HG03039 (cell line): ENCODE results near the gene SLC24A4.
"Not testable (repeated sequence)": the region's sequence is repeated elsewhere in the genome, so short reads cannot be mapped to it uniquely, and the experiment has no call there.

Experiments used
- ATAC-seq: cut with Tn5 transposase; IDR thresholded peaks from one replicate; pipeline ENCODE4 v1.9.1; 2021; ENCODE audit warnings: mild to moderate bottlenecking, moderate library complexity; ENCODE audit not compliant: unreplicated experiment

Gene SLC24A4

DNA sequence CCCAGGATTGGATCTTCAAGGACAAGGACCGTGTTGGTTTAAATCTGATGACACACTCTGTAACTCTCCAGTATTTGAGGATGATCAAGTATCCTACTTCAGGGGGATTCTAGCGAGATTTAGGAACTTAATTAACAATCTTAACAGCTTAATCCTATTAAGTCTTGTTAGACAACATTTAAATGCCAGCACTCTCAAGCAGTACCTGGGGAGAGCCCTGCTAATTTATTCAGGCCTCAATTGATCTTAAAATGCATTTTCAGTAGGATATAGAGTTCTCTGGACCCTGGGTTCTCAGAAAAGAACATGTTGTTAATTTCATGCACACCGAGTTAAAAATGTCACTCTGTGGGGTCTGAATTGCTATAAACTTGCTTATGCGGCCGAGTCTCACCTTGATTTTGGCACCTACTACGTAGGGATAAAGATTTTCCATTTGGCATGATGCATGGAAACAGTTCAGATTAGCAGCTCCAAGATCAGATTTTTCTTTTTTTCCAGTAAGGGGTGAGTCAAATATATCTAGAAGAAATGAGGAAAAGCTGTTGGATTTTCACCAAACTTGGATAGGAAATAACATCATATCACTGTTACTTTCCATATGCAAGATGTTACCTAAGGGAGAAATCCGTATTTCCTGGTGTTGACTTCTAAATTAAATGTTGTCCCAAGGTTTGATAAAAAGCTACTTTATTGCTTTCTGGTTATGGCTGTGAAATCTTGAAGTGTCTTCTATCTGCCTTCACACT is 76.1 kb downstream of the SLC24A4 start:
- no peak for ATAC-seq

DNA sequence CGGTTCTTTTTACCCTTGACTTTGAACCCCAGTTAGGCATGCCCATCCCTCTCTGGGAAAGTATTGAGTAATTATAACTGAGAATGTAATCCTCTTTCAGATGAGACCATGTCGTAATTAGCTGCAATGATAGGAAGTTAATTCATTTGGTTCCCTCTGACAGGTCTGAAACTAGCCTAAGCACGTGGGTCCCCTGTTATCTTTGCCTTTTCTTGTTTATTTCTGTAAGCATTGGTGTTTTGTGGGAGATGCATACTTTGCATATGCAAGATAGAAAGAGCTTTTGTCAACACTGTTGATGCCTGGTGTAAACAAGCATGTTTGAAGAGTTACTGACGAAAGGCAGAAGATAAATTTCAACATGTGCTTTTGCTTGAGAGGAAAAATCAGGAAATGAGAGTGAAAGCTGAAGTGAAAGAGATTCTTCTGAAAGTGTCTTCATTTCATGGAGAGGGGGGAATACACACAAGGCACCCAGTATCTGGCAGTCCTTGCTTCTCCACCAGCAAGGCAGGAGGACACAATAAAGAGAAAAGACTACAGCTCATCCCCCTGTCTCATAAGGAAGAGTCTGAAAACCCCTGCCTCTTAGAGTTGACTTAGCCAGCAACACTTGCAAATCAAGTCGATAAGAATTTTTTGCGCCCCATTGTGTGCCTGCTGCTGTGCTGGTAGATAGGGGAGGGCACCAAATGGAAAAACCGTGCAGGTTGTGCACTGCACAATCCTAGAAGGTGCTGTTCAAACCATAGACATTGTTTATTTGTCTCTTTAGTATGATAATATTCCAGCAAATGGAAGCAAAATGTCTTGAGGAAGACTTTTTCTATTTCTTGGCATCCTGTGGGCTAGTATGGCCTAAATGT is 77.8 kb downstream of the SLC24A4 start:
- ATAC-seq = peak; percentile 67

DNA sequence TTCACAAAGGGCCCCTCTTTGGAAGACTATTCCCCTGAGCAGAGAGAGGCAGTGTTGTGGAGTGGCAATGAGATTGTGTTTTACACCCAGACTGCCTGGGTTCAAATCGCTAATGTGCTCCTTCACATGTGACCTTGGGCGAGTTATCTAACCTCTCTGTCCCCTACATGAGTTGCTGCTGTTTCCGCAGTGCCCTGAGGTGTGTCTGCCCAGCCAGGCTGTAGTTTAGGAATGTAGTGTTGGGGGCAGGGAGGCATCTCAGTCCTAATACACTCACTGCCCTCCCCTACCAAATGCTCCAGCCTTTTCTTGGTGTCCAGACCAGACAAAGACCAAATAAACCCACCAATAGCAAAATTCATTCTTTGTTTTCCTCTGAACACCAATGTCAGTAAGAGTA is 78.6 kb downstream of the SLC24A4 start:
- no peak for ATAC-seq

DNA sequence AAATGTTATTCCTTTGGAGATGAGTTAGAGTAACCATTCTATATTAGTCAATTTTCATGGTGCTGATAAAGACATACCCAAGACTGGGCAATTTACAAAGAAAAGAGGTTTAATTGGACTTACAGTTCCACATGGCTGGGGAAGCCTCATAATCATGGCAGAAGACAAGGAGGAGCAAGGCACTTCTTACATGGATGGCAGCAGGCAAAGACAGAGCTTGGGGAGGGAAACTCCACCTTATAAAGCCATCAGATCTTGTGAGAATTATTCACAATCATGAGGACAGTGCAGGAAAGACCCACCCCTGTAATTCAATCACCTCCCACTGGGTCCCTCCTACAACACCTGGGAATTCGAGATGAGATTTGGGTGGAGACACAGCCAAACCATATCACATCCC is 79.5 kb downstream of the SLC24A4 start:
- ATAC-seq = not testable (repeated sequence)

DNA sequence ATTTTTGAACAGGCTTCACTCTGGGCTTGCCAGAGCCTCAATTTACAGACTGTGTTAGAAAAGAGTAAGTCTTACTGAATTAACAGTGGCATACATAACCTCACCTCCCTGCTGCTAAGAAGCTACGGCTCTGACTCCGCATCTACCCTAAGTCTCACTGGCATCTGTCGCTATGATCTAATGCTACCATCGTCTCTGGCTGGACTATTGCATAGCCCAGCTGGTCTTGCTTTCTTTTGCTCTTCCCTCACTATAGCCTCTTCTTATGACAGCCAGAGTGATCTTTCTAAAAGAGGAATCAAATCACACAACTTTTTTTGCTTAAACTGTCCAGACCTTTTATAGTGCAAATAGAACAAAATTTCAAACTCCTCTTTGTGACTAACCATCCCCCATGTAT is 81.1 kb downstream of the SLC24A4 start:
- no peak for ATAC-seq

DNA sequence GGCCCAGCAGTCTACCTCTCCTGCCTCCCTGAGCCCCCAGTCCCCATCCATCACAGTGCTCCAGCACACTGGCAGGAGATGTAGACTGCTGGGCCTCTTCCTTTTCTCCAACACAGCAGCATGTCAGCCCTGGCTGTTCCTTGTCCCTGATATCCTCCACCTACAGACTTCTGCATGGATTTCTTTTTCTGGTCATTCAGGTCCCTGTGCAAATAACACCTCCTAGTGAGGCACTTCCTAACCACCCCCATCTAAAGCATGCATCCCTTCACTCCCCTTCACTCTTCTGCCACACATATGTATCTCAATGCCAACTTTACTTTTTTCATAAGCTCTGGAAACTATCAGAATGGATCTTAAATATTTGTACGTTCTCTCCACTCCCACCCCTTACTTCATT is 81.5 kb downstream of the SLC24A4 start:
- no peak for ATAC-seq

DNA sequence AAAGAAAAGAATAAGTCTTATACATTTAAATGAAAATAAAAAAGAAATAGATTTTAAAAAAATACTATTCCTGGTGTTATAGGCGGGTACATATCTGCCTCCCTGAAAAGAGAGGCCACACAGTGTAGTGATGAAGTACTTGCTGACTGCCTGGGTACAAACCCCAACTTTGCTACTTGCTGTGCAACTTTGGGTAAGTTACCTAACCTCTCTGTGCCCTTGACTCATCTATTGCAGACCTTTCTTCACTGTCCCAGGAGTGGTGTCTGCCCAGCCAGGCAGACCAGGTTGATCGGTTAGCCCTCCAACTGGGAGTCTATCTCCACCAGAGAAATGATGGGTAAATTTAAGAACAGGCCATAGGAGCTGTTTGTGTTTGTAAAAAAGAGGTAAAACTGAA is 82.0 kb downstream of the SLC24A4 start:
- no peak for ATAC-seq

DNA sequence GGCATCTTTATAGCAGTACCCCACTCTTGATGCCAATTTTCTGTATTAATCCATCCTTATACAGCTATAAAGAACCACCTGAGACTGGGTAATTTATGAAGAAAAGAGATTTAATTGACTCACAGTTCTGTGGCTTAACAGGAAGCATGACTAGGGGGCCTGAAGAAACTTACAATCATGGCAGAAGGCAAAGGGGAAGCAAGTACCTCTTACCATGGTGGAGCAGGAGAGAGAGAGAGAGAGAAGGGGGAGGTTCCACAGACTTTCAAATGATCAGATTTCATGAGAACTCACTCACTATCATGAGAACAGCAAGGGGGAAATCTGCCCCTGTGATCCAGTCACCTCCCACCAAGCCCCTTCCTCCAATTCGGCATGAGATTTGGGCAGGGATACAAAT is 84.4 kb downstream of the SLC24A4 start:
- no peak for ATAC-seq

DNA sequence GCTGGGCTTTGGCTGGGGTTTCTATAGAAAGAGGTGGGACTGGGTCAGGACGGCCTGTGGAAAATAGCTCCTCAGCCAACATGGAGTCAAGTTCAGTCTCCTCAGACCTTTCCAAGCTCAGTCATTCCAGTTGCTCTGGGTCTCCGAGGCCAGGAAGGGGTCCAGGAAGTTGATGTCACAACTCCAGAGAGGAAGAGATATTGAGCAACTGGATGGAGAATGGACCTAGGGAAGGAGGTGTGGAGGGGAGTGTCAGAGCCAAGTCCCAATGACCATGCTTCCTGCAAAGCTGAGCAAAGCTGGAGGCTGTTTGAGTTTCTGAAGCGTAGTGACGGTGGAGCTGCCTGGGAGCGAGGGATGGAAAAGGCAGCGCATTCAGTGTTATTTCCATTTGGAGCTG is 86.1 kb downstream of the SLC24A4 start:
- no peak for ATAC-seq

DNA sequence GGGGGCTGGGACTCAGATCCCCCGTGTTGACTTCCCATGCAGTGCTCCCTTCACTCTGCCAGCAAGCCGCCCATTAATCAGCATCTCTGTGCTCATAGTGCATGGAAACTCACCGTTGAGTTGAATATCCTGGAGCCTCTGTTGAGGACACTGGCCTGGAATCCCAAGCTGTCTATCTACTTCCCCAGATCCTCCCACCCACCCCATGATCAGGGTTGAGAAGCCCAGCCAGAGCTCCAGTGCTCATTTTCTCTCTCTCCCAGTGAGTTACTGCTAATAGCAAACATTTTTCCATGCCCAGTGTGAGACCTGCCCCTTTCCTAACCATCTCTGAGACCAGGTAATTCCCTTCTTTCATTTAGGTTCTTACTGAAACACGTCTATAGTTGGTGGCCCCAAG is 88.2 kb downstream of the SLC24A4 start:
- no peak for ATAC-seq

DNA sequence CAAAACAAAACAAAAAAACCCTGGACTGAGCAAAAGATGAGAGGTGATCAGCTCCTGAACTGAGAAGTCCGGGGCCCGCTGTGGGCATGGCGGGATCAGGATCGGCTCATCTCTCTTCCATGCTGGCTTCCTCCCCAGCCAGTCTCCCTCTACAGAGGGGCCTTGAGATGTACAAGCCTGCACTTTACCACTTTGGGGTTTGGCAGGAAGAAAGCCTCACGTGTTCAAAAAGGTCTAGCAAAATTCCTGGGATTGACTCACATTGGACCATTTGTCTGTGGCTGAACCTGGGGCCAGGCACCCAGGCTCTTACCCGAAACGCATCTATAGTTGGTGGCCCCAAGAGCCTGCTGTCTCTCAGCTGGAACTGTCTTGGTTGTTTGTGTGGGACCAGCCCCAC is 89.0 kb downstream of the SLC24A4 start:
- ATAC-seq = no peak

DNA sequence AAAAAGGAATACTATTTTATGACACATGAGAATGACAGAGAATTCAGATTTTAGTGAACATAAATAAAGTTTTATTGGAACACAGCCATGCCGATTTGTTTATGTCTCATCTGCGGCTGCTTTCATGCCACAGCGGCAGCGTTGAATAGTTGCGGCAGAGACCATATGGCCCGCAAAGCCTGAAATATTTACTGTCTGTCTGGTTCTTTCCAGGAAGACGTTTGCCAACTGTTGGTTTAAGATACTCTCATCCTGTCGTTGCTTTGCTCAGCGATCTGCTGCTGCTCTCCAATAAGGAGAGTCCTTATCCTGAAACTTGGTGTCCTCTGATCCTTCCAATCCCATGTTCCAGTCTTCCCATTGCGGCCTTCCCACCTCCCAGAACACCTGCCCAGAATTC is 89.9 kb downstream of the SLC24A4 start:
- no peak for ATAC-seq

DNA sequence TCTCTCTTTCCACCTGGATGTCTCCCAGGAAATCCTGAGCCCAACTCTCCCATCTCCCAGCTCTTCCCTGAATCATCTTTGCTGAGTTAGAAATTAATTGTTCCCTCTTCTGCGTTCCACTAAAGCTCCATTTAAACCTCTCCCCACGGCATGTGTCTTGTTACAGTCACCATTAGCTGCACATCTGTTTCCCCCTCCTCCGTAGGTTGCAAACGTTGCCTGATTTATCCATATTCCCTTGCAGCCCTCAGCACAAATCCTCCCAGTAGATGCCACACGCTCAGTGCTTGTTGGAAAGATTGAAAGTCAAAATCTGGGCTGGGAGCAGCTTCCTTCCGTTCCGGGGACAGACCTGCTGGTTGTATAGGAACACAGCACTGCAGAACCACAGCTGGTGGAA is 90.4 kb downstream of the SLC24A4 start:
- ATAC-seq = no peak

DNA sequence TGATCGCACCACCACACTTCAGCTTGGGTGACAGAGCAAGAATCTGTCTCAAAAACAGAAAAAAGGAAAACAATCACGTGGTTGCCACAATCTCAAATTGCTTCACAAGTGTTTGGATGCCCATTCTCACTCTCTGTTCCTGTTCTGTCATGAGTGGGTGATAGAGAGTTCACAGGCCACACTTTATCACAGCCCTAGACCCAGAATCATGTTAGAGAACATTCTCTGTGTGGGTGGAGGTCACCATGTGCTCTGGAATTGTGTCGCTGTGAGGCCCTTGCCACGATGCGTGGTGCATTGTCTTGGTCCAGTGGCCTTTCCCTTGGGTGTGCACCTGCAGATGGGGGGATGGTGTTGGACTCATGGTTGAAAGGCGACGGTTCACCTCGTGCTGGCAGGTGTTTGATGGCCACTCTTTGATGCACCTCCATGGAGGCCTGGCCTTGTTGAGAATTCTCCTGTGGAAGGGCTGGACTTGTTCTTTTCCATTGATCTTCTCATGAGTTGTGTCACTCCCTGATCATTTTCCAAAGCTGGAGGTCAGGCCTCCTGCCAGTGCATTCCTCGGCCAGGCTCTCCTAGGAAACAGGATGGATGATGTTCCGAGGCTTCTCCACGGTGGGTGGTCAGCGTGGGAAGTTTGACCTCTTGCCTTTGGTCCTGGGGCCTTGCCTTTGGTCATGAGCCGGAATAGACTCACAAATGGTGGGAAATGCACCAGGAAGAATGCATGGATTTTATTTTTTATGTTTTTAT is 91.9 kb downstream of the SLC24A4 start:
- ATAC-seq = no peak

DNA sequence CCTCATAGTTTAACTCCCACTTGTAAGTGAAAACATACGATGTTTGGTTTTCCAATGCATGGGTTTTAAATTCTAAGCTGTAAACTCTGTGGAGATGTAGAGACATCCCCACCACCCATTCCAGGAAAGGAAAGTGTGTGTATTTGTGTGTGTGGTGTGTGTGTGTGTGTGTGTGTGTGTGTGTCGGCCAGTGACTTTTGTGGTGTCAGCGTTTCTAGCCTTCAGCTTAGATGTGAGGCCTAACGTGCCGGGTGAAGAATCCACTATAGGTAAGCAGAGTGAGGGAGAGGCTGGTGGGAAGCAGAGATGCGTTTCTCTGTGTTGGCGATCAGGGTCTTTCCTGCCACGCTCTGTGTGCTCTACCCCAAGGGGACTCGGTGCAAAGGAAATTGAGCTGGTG is 93.0 kb downstream of the SLC24A4 start:
- no peak for ATAC-seq

DNA sequence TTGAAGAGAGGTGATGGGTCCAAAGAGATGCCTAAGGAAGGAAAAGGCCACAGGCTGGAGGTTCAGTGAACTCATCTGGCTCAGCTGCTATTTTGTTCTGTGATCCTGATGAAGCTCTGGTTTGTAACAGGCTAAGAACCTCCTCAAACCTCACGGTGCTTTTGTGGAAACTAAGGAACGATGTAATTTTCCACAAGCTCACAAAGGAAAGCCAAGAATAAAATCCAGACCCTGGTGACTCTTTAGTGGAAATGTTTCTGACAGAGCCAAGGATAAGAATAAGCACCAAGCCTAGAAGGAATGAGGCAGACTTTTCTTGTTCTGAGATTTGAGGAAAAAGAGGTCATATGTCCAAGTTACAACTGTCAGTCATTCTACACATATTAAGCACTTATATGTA is 93.6 kb downstream of the SLC24A4 start:
- no peak for ATAC-seq

DNA sequence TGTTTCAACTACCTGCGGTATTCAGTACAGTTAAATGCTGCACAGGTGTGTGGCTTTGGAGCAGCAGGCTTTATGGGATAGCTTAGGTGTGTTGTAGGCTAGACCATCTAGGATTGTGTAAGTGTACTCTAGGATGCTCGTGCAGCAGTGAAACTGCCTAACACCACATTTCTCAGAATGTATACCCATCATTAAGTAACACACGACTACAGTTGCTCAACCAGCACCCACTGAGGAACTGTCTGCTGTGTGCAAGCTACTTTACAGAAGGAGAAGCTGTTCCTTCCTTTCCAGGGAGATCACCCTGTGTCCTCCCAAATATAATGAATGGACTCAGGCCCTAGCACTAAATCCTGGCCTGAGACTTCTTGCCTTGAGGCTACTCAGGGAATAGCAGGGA is 94.8 kb downstream of the SLC24A4 start:
- no peak for ATAC-seq

DNA sequence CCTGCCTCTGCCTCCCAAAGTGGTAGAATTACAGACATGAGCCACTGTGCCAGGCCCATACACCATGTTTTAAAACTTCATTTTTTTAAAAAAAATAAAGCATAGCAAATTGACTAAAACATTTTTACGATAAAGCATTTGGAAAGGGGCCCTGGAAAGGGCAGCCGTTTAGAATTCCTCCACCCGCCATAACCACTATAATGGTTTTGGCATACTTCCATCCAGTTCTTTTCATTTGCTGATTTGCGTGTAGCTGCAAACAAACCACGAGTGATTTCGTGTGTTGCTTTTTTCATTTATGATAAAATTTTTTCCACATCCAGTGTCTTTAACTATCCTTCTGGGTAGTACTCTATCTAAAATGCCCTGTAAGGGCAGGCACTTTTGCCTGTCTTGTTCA is 98.8 kb downstream of the SLC24A4 start:
- ATAC-seq = no peak

DNA sequence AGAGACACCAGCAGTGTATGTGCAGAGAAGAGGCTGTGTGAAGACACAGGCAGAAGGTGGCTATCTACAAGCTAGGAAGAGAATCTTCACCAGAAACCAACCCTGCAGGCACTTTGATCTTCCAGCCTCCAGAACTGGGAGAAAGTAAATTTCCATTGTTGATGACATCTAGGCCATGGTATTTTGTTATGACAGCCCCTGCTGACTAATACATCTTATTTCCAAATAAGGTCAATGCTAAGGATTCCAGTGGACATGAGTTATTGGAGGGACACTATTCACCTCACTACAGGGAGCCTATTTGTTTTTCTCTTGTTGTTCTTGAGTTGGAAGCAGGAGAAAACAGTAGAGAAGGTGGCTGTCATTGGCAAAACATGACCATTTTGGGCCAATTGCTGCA is 102.1 kb downstream of the SLC24A4 start:
- no peak for ATAC-seq

DNA sequence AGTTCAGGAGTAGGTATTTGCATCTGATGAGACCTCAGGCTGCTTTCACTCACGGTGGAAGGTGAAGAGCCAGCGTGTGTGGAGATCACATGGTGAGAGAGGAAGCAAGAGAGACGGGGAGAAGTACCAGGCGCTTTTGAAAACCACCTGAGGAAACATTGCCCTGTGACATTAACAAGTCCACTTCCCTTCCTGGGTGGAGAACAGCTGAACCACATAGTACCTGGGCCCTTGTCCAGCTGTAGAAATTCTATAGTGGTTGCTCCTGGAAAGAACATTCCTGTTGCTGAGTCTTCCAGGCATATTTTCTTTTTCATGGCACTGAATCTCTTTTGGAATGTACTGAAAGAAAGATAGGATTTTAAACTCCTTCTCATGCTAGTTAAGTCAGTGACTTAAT is 103.3 kb downstream of the SLC24A4 start:
- no peak for ATAC-seq

DNA sequence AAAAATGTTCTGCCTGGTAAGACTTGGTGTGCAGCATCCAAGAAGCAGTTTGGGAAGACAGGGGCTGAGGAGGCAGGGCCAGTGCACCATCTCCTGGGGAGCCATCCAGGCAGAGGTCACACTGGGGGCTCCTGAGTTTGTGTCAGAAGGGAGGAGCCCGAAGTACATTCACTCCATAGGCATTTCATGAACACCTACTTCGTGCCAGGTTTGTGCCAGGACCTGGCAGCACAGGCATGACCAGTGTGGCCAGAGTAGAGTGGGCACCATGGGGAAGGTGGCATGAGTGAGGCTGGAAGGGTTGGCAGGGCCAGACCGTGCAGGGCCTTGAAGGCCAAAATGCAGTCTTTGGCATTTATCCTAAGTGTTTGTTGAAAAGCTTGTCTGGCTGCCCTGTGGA is 104.1 kb downstream of the SLC24A4 start:
- ATAC-seq = no peak

DNA sequence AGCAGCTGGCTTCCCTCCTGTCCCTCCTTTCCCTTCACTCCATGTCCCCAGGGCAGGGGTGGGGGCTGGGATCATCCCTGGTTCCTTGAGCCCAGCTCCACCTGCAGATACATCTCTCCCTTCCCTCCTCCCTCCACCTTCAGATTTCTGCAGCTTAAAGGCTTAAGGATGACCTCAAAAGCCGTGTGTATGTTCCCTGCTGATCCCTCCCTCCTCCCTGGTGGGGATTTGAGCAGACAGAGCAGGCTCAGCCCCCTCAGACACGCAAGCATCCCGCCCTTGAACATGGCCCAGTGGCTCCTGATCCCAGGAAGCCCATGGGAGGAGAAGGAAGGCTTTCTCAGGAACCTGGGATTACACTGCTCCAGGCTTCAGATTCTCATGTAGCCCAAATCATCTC is 107.7 kb downstream of the SLC24A4 start:
- ATAC-seq = no peak
